A673 (cell line): Measurements from ENCODE around the gene SPNS2. TPM values are rescaled to one million over a fixed set of nuclear protein-coding genes. Genes with fewer than 3 reads are reported as not detected.

Source experiments
- BruUV-seq: library from RNA; stranded (reverse); fragments of 400-500 nt; replicated peaks from 2 replicates; lab custom pipeline; 2021; lab: Mats Ljungman, UMichigan
- CTCF ChIA-PET: fragments of 300-600 bp; sonication (Branson Sonifier 250); formaldehyde crosslinking; loops from one replicate; lab custom pipeline; 2022; ENCODE audit warnings: antibody characterized with exemption; lab: Charles Lee
- POLR2A ChIA-PET: fragments of 300-600 bp; sonication (Branson Sonifier 250); formaldehyde crosslinking; loops from one replicate; lab custom pipeline; 2022; ENCODE audit warnings: antibody characterized with exemption; ENCODE audit not compliant: low non-redundant PET; lab: Charles Lee
- DNase-seq: peaks from one replicate; pipeline ENCODE4 v3.0.0-alpha.2; 2015; ENCODE audit warnings: low spot score
- H3K27ac ChIP-seq: fragments of 200-600 bp; sonication (generic); 2 replicates; pipeline ENCODE4 v1.5.1; 2016; ENCODE audit warnings: mixed run types, low read depth, mild to moderate bottlenecking, mixed read lengths, antibody characterized with exemption, low read length; ENCODE audit not compliant: poor library complexity, severe bottlenecking
- H3K27me3 ChIP-seq: fragments of 200-600 bp; sonication (generic); replicated peaks from 2 replicates; pipeline ENCODE4 v1.6.1; 2017; ENCODE audit warnings: mixed run types, low read depth, mild to moderate bottlenecking, mixed read lengths, antibody characterized with exemption, low read length; ENCODE audit not compliant: insufficient read depth, poor library complexity
- H3K36me3 ChIP-seq: fragments of 200-600 bp; sonication (generic); 2 replicates; pipeline ENCODE4 v1.6.1; 2016; ENCODE audit warnings: mixed run types, mild to moderate bottlenecking, mixed read lengths, antibody characterized with exemption, low read length; ENCODE audit not compliant: insufficient read depth, poor library complexity, severe bottlenecking
- H3K4me1 ChIP-seq: fragments of 200-600 bp; sonication (generic); 2 replicates; pipeline ENCODE4 v1.6.1; 2017; ENCODE audit warnings: mixed run types, mild to moderate bottlenecking, mixed read lengths, antibody characterized with exemption, low read length; ENCODE audit not compliant: insufficient read depth, poor library complexity, severe bottlenecking
- H3K4me3 ChIP-seq: fragments of 200-600 bp; sonication (generic); 2 replicates; pipeline ENCODE4 v1.5.1; 2016; ENCODE audit warnings: low read depth, mixed run types, mild to moderate bottlenecking, mixed read lengths, low read length; ENCODE audit not compliant: poor library complexity, severe bottlenecking
- H3K9me3 ChIP-seq: fragments of 200-600 bp; sonication (generic); 2 replicates; pipeline ENCODE4 v1.6.1; 2016; ENCODE audit warnings: mixed run types, low read depth, mild to moderate bottlenecking, mixed read lengths, antibody characterized with exemption, low read length; ENCODE audit not compliant: poor library complexity, severe bottlenecking
- CTCF ChIP-seq: fragments of 300-800, 200-600 bp; sonication (generic); conservative IDR thresholded peaks from 2 replicates; pipeline ENCODE4 v1.5.1; 2017; ENCODE audit warnings: low read depth, mild to moderate bottlenecking, antibody characterized with exemption, low read length, moderate library complexity, mixed read lengths
- EZH2 ChIP-seq: fragments of 200-600 bp; sonication (generic); IDR thresholded peaks from 2 replicates; pipeline ENCODE4 v1.6.1; 2017; ENCODE audit warnings: borderline replicate concordance, low read depth, mild to moderate bottlenecking, mixed read lengths, antibody characterized with exemption, low read length; ENCODE audit not compliant: poor library complexity, severe bottlenecking
- intact Hi-C: fragments of 100-400 bp; cut with micrococcal nuclease; formaldehyde crosslinking; loops from one replicate; pipeline ENCODE4 v1.10.0; 2022; ENCODE audit not compliant: unreplicated experiment
- total RNA-seq: library from RNA; stranded (reverse); gene quantifications from 2 replicates; pipeline ENCODE4 v1.2.3, GENCODE V29; 2021

SPNS2 gene
- total RNA-seq, 1 experiment from 2014 or later, result not detected

- H3K4me1 ChIP-seq, result peaks cover 9% of the 10 kb centered on the region
- no TSS peak for BruUV-seq
- peak; percentile 51 for DNase-seq
- TF ChIP-seq CTCF (no peak), EZH2 (no peak)
- H3K27me3 ChIP-seq, result no peaks in the 10 kb centered on the region
- ChIA-PET POLR2A (no interaction called here), CTCF (no interaction called here)
- intact Hi-C loops, result no loop called here
- no peak overlapping the region for H3K27ac ChIP-seq
- no peak overlapping the region for H3K4me3 ChIP-seq
- no peaks in the 10 kb centered on the region for H3K9me3 ChIP-seq
- peaks cover 11% of the 10 kb centered on the region for H3K36me3 ChIP-seq
These were observed 35.1 kb downstream of the SPNS2 start for GRCh38 chr17:4533523-4534504.

- H3K4me3 ChIP-seq, result no peak overlapping the region
- no peak for TF ChIP-seq EZH2
- TF ChIP-seq CTCF, result no peak
- POLR2A ChIA-PET, result no interaction called here
- no peaks in the 10 kb centered on the region for H3K9me3 ChIP-seq
- H3K36me3 ChIP-seq, result peaks cover 18% of the 10 kb centered on the region
- DNase-seq, result no peak
- intact Hi-C loops, result no loop called here
- BruUV-seq, result no TSS peak
- H3K27me3 ChIP-seq, result no peaks in the 10 kb centered on the region
- peaks cover 9% of the 10 kb centered on the region for H3K4me1 ChIP-seq
- H3K27ac ChIP-seq, result no peak overlapping the region
- CTCF ChIA-PET, result no interaction called here
These were observed 35.8 kb downstream of the SPNS2 start for GRCh38 chr17:4534515-4534914.

- intact Hi-C loops, result no loop called here
- no TSS peak for BruUV-seq
- H3K4me3 ChIP-seq, result no peak overlapping the region
- no peaks in the 10 kb centered on the region for H3K27me3 ChIP-seq
- no peak for TF ChIP-seq EZH2
- TF ChIP-seq CTCF, result no peak
- CTCF ChIA-PET, result no interaction called here
- no peak overlapping the region for H3K27ac ChIP-seq
- no peak for DNase-seq
- POLR2A ChIA-PET, result no interaction called here
- H3K9me3 ChIP-seq, result no peaks in the 10 kb centered on the region
- H3K4me1 ChIP-seq, result peaks cover 9% of the 10 kb centered on the region
- H3K36me3 ChIP-seq, result peaks cover 24% of the 10 kb centered on the region
These were observed 36.4 kb downstream of the SPNS2 start for GRCh38 chr17:4534928-4535666.
